H1 (cell line): ENCODE measurements around the gene ANKRD24. TPM values are rescaled to one million over a fixed set of nuclear protein-coding genes. Genes with fewer than 3 reads are reported as not detected.

Source experiments
- CTCF ChIA-PET: fragments of 300-600 bp; sonication (Branson Sonifier 250); formaldehyde crosslinking; loops from one replicate; lab custom pipeline; 2021; ENCODE audit not compliant: partially characterized antibody; lab: Charles Lee
- POLR2A ChIA-PET: fragments of 300-600 bp; sonication (Branson Sonifier 250); formaldehyde crosslinking; loops from one replicate; lab custom pipeline; 2021; ENCODE audit warnings: inconsistent platforms; ENCODE audit not compliant: partially characterized antibody; lab: Charles Lee
- DNase-seq, 2 experiments: peaks; one replicate each; pipeline versions ENCODE4 v3.0.0 to v3.0.0-alpha.2; 2010 to 2022; ENCODE audit warnings: low spot score in 2 of 2, low read depth in 1 of 2, mixed read lengths in 1 of 2
- FAIRE-seq: peaks from 2 replicates; lab custom pipeline; 2011; peaks lifted over from hg19 to GRCh38; lab: Jason Lieb, UNC
- H2AFZ ChIP-seq: 2 replicates; pipeline ENCODE4 v1.8.1; 2012; ENCODE audit warnings: low read length, inconsistent platforms
- H2AK5ac ChIP-seq: 2 replicates; pipeline ENCODE4 v1.6.1; 2013; ENCODE audit warnings: low read depth, low read length
- H2BK120ac ChIP-seq: replicated peaks from 2 replicates; pipeline ENCODE3; 2013; ENCODE audit warnings: low read depth, low read length, inconsistent platforms
- H2BK12ac ChIP-seq: 2 replicates; pipeline ENCODE4 v1.6.1; 2013; ENCODE audit warnings: low read depth, low read length
- H2BK15ac ChIP-seq: 2 replicates; pipeline ENCODE4 v1.6.1; 2013; ENCODE audit warnings: low read length
- H2BK20ac ChIP-seq: 2 replicates; pipeline ENCODE4 v1.6.1; 2013; ENCODE audit warnings: low read length
- H2BK5ac ChIP-seq: 2 replicates; pipeline ENCODE4 v1.6.1; 2013; ENCODE audit warnings: low read depth, low read length
- H3K14ac ChIP-seq: 2 replicates; pipeline ENCODE4 v1.6.1; 2013; ENCODE audit warnings: inconsistent platforms; ENCODE audit not compliant: insufficient read length
- H3K18ac ChIP-seq: 2 replicates; pipeline ENCODE4 v1.6.1; 2013; ENCODE audit warnings: low read length; ENCODE audit errors: extremely low read depth
- H3K23ac ChIP-seq: 2 replicates; pipeline ENCODE4 v1.6.1; 2013; ENCODE audit warnings: inconsistent platforms; ENCODE audit not compliant: insufficient read length
- H3K23me2 ChIP-seq: 2 replicates; pipeline ENCODE4 v1.6.1; 2013; ENCODE audit warnings: low read depth, low read length
- H3K27ac ChIP-seq: 2 replicates; pipeline ENCODE4 v1.6.1; 2011; ENCODE audit warnings: low read depth, low read length, inconsistent platforms
- H3K27me3 ChIP-seq, 4 experiments: replicated peaks in 1 of 4; 1 replicate in 1 of 4; 2 replicates in 3 of 4; pipeline versions ENCODE4 v1.6.1 to v1.8.1; 2011 to 2013; ENCODE audit warnings: low read length in 3 of 4, mild to moderate bottlenecking in 3 of 4, inconsistent platforms in 2 of 4, mixed read lengths in 2 of 4, moderate library complexity in 1 of 4; ENCODE audit not compliant: control insufficient read depth in 3 of 4, insufficient read depth in 3 of 4; ENCODE audit errors: extremely low read depth in 1 of 4
- H3K36me3 ChIP-seq, 4 experiments: 2 replicates each; pipeline versions ENCODE4 v1.6.1 to v1.8.1; 2011 to 2013; ENCODE audit warnings: mild to moderate bottlenecking in 4 of 4, low read length in 3 of 4, moderate library complexity in 2 of 4, control low read depth in 1 of 4, inconsistent platforms in 1 of 4; ENCODE audit not compliant: insufficient read depth in 4 of 4, control insufficient read depth in 2 of 4
- H3K4ac ChIP-seq: replicated peaks from 2 replicates; pipeline ENCODE3; 2013; ENCODE audit warnings: low read length, low read depth, mixed read lengths, inconsistent platforms; ENCODE audit not compliant: insufficient read length
- H3K4me1 ChIP-seq, 4 experiments: replicated peaks in 1 of 4; 1 replicate in 1 of 4; 2 replicates in 3 of 4; pipeline versions ENCODE4 v1.6.1 to v1.8.1; 2011 to 2013; ENCODE audit warnings: low read length in 3 of 4, inconsistent platforms in 2 of 4, mixed read lengths in 1 of 4; ENCODE audit not compliant: insufficient read depth in 4 of 4, control insufficient read depth in 3 of 4
- H3K4me2 ChIP-seq, 2 experiments: 2 replicates each; pipeline versions ENCODE4 v1.6.1 to v1.8.1; 2011 to 2013; ENCODE audit warnings: low read depth in 2 of 2, low read length in 2 of 2, control low read depth in 1 of 2, inconsistent platforms in 1 of 2, mild to moderate bottlenecking in 1 of 2; ENCODE audit not compliant: insufficient read depth in 1 of 2
- H3K4me3 ChIP-seq, 4 experiments: fragments of 200-600, 300-600 bp in 1 of 4; sonication (generic), shearing (Covaris generic), sonication (Bioruptor Twin) in 1 of 4; 2 replicates each; pipeline versions ENCODE4 v1.5.1 to v1.8.1; 2011 to 2016; ENCODE audit warnings: low read length in 4 of 4, low read depth in 3 of 4, control low read depth in 2 of 4, inconsistent platforms in 2 of 4, mild to moderate bottlenecking in 2 of 4, mixed read lengths in 1 of 4, moderate library complexity in 1 of 4; ENCODE audit not compliant: insufficient read depth in 2 of 4; ENCODE audit errors: extremely low read depth in 1 of 4
- H3K56ac ChIP-seq: replicated peaks from 2 replicates; pipeline ENCODE3; 2013; ENCODE audit warnings: low read depth, mild to moderate bottlenecking, mixed read lengths, low read length, inconsistent platforms; ENCODE audit not compliant: insufficient read length
- H3K79me1 ChIP-seq: 2 replicates; pipeline ENCODE4 v1.6.1; 2013; ENCODE audit warnings: low read depth, low read length, control low read depth
- H3K79me2 ChIP-seq, 2 experiments: 2 replicates each; pipeline versions ENCODE4 v1.6.1 to v1.8.1; 2012 to 2013; ENCODE audit warnings: low read length in 2 of 2, mild to moderate bottlenecking in 2 of 2, inconsistent platforms in 1 of 2; ENCODE audit not compliant: insufficient read depth in 2 of 2, control insufficient read depth in 1 of 2
- H3K9ac ChIP-seq, 4 experiments: replicated peaks in 1 of 4; 1 replicate in 1 of 4; 2 replicates in 3 of 4; pipeline versions ENCODE4 v1.6.1 to v1.8.1; 2011 to 2013; ENCODE audit warnings: low read depth in 3 of 4, low read length in 3 of 4, control low read depth in 2 of 4, mild to moderate bottlenecking in 2 of 4, moderate library complexity in 2 of 4, inconsistent platforms in 1 of 4; ENCODE audit errors: extremely low read depth in 1 of 4
- H3K9me3 ChIP-seq, 2 experiments: 2 replicates each; pipeline versions ENCODE4 v1.6.1 to v1.8.1; 2012 to 2013; ENCODE audit warnings: mild to moderate bottlenecking in 2 of 2, moderate library complexity in 2 of 2, control low read depth in 1 of 2, inconsistent platforms in 1 of 2, low read depth in 1 of 2, low read length in 1 of 2, mixed read lengths in 1 of 2; ENCODE audit not compliant: insufficient read depth in 2 of 2
- H4K20me1 ChIP-seq, 2 experiments: replicated peaks in 1 of 2; 2 replicates each; pipeline versions ENCODE3 to v1.8.1; 2011 to 2013; ENCODE audit warnings: inconsistent platforms in 2 of 2, low read length in 2 of 2, mild to moderate bottlenecking in 1 of 2; ENCODE audit not compliant: insufficient read depth in 2 of 2, control insufficient read depth in 1 of 2
- H4K5ac ChIP-seq: 2 replicates; pipeline ENCODE4 v1.6.1; 2013; ENCODE audit warnings: low read length, low read depth, mixed read lengths, inconsistent platforms; ENCODE audit not compliant: insufficient read length
- H4K8ac ChIP-seq: 2 replicates; pipeline ENCODE4 v1.8.0; 2013; ENCODE audit warnings: mild to moderate bottlenecking, moderate library complexity, low read length, inconsistent platforms; ENCODE audit not compliant: insufficient read depth; ENCODE audit errors: extremely low read depth
- H4K91ac ChIP-seq: replicated peaks from 2 replicates; pipeline ENCODE3; 2013; ENCODE audit warnings: low read length, mixed read lengths, inconsistent platforms; ENCODE audit not compliant: insufficient read length
- BACH1 ChIP-seq: IDR thresholded peaks from 2 replicates; pipeline ENCODE4 v1.6.1; 2012; ENCODE audit warnings: low read length, improper control_type of control experiment
- CBX8 ChIP-seq: fragments of 300-800, 300-1000 bp; sonication (generic); IDR thresholded peaks from 2 replicates; pipeline ENCODE4 v1.7.1; 2016; ENCODE audit warnings: low read depth, low read length, borderline replicate concordance
- CEBPB ChIP-seq: IDR thresholded peaks from 2 replicates; pipeline ENCODE4 v1.6.1; 2012; ENCODE audit warnings: low read depth, low read length
- CTBP2 ChIP-seq: IDR thresholded peaks from 2 replicates; pipeline ENCODE4 v1.7.0; 2011; ENCODE audit warnings: borderline replicate concordance, mild to moderate bottlenecking, moderate library complexity, mixed read lengths, low read length; ENCODE audit not compliant: insufficient read depth, insufficient read length
- EP300 ChIP-seq, 2 experiments: IDR thresholded peaks; 1 replicate in 1 of 2; 2 replicates in 1 of 2; pipeline ENCODE4 v1.6.1; 2011 to 2012; ENCODE audit warnings: low read depth in 2 of 2, low read length in 2 of 2, mild to moderate bottlenecking in 2 of 2, borderline replicate concordance in 1 of 2, inconsistent platforms in 1 of 2, moderate library complexity in 1 of 2
- FOSL1 ChIP-seq: IDR thresholded peaks from 2 replicates; pipeline ENCODE4 v1.6.1; 2011; ENCODE audit warnings: mild to moderate bottlenecking, low read depth, low read length, moderate library complexity; ENCODE audit not compliant: insufficient read depth
- KDM5A ChIP-seq: fragments of 200-600 bp; IDR thresholded peaks from 2 replicates; pipeline ENCODE4 v1.7.1; 2012; ENCODE audit warnings: mild to moderate bottlenecking, low read length, inconsistent platforms, mixed read lengths
- MAFK ChIP-seq: IDR thresholded peaks from 2 replicates; pipeline ENCODE4 v1.6.1; 2012; ENCODE audit warnings: low read depth, mild to moderate bottlenecking, improper control_type of control experiment, low read length
- POU5F1 ChIP-seq: IDR thresholded peaks from 2 replicates; pipeline ENCODE4 v1.6.1; 2011; ENCODE audit warnings: low read depth, mild to moderate bottlenecking, low read length, moderate library complexity
- SAP30 ChIP-seq: fragments of 300-600 bp; sonication (generic); IDR thresholded peaks from 2 replicates; pipeline ENCODE4 v1.7.1; 2012; ENCODE audit warnings: low read length, moderate library complexity, mild to moderate bottlenecking, inconsistent platforms; ENCODE audit not compliant: insufficient read depth, insufficient replicate concordance
- SIX5 ChIP-seq: IDR thresholded peaks from 2 replicates; pipeline ENCODE4 v1.6.1; 2011; ENCODE audit warnings: mild to moderate bottlenecking, low read depth, low read length
- SP4 ChIP-seq: IDR thresholded peaks from 2 replicates; pipeline ENCODE4 v1.6.1; 2012; ENCODE audit warnings: low read length, inconsistent platforms
- ZNF274 ChIP-seq: IDR thresholded peaks from 2 replicates; pipeline ENCODE4 v1.7.0; 2012; ENCODE audit warnings: low read length, borderline replicate concordance; ENCODE audit errors: extremely low read depth
- WGBS, 2 experiments: shearing (Covaris generic) in 1 of 2; methylation state at CpG; one replicate each; pipeline versions ENCODE4 v1.1.6 to v1.1.7; 2013 to 2015; ENCODE audit warnings: low lambda C conversion rate in 2 of 2, mixed read lengths in 2 of 2, inconsistent platforms in 1 of 2, low coverage in 1 of 2, missing lambda C conversion rate in 1 of 2; ENCODE audit not compliant: insufficient replicate concordance in 2 of 2, insufficient coverage in 1 of 2, insufficient read length in 1 of 2; ENCODE audit errors: extremely low coverage in 1 of 2, missing lambda C conversion rate in 1 of 2; 5-methylcytosine and 5-hydroxymethylcytosine counted together
- polyA plus RNA-seq, 7 experiments: library from polyadenylated mRNA; depleted of rRNA in 3 of 7; stranded (reverse) in 5 of 7; unstranded in 2 of 7; fragments of >200 nt in 5 of 7; fragments of 200-250 nt in 2 of 7; gene quantifications; 1 replicate in 5 of 7; 2 replicates in 1 of 7; 4 replicates in 1 of 7; pipeline versions ENCODE4 v1.2.1 to v1.2.3, GENCODE V29; 2011 to 2013; ENCODE audit warnings: missing spikeins in 2 of 7, mixed read lengths in 2 of 7
- total RNA-seq: library from RNA; stranded (reverse); fragmentation: NEBNext Ultra II Directional; extraction: Animal tissue kit (Norgen Biotek cat#: 25700); gene quantifications from 2 replicates; pipeline ENCODE4 v1.2.1, GENCODE V29; 2021

The ANKRD24 gene
- total and polyA plus RNA-seq, 2 of the 8 experiments (the other 6 are each of a cell fraction or from before 2014, with no cell fraction given) = 7.6 to 14.1 TPM

DNA sequence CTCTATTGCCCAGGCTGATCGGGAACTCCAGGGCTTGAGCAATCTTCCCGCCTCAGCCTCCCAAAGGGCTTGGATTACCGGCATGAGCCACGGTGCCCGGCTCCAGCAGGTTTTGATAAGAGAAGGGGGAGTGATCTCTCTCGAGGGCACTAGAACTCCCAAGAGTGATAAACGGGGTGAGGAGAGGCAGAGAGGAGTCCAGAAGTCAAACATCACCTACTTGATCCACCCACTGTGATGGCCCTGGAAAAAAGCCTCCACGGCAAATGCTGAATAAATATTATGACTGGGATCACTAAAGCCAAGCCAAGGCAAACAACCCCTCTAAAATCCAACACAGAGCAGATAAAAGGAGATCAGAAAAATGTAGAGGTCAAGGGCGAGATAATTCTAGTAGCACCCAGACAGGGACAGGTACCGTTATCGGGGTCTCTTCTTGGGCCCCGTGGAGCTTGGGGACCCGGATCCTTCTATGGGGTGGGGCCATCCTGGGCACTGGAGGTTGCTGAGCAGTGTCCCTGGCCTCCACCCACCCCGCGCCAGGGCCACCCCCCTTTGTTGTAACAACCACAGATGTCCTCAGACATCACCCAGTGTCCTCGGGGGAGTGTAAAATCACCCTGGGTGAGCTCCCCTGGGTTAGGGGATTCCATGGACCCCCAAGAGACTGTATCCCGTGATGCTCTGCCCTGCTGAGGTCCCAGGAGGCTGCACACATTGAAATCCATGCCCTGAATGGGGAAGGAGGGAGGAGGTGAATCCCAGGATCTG, 32.8 kb upstream of the ANKRD24 start:
- no peak overlapping the region for H2AFZ ChIP-seq
- FAIRE-seq = no peak
- no peak for TF ChIP-seq CEBPB
- no peak for TF ChIP-seq KDM5A
- no peak for TF ChIP-seq FOSL1
- TF ChIP-seq SP4 = no peak
- TF ChIP-seq POU5F1 = no peak
- TF ChIP-seq SIX5 = no peak
- no peak for TF ChIP-seq EP300 (IDR thresholded peaks at IDR 0.05; ENCODE audit: borderline replicate concordance in 1 of 2, low read depth in 2 of 2, low read length in 2 of 2)
- no peak for TF ChIP-seq SAP30
- no peak for TF ChIP-seq CTBP2
- no peak for TF ChIP-seq ZNF274
- no peak for TF ChIP-seq MAFK
- TF ChIP-seq CBX8 = no peak
- TF ChIP-seq BACH1 = no peak

More for the DNA sequence above, 32.8 kb upstream of the ANKRD24 start:
- H2BK12ac ChIP-seq = no peak overlapping the region
- no peak overlapping the region for H3K4ac ChIP-seq
- H3K23me2 ChIP-seq = no peaks in the 10 kb centered on the region
- H3K14ac ChIP-seq = no peak overlapping the region
- H3K4me3 ChIP-seq = no peak overlapping the region
- H2BK20ac ChIP-seq = no peak overlapping the region
- no peaks in the 10 kb centered on the region for H3K36me3 ChIP-seq
- H2BK5ac ChIP-seq = no peak overlapping the region
- H3K18ac ChIP-seq = no peak overlapping the region
- H4K8ac ChIP-seq = no peak overlapping the region
- H3K4me2 ChIP-seq = no peak overlapping the region
- ChIA-PET POLR2A (no interaction called here), CTCF (interaction anchor here (0.6 to 8.5 kb wide), 6 partner anchors 8 to 1581 kb away, joined by 3 to 79 read pairs (median 3); no protein-coding TSS in a partner anchor)
- H4K20me1 ChIP-seq = no peaks in the 10 kb centered on the region
- no peak overlapping the region for H3K9ac ChIP-seq
- no peak overlapping the region for H4K91ac ChIP-seq
- H3K4me1 ChIP-seq = no peaks in the 10 kb centered on the region; a peak in 1 of 7 replicates
- H3K27me3 ChIP-seq = no peaks in the 10 kb centered on the region; a peak in 1 of 7 replicates
- no peak overlapping the region for H2BK120ac ChIP-seq
- no peak overlapping the region for H2AK5ac ChIP-seq
- no peak overlapping the region for H3K27ac ChIP-seq
- no peak overlapping the region for H3K56ac ChIP-seq
- H3K79me1 ChIP-seq = no peaks in the 10 kb centered on the region
- DNase-seq = no peak
- no peak overlapping the region for H4K5ac ChIP-seq
- H3K79me2 ChIP-seq = no peaks in the 10 kb centered on the region
- H3K9me3 ChIP-seq = no peaks in the 10 kb centered on the region
- no peak overlapping the region for H3K23ac ChIP-seq
- 81% methylated on average over 17 of the region's 17 CpGs; no CpG with 5 or more reads in 1 of the 2 experiments for WGBS, 2 experiments
- no peak overlapping the region for H2BK15ac ChIP-seq
